Duodenal mucosa (tissue), 2 donors: ENCODE measurements around the gene CEP83.
"Not testable (repeated sequence)": the region's sequence is repeated elsewhere in the genome, so short reads cannot be mapped to it uniquely, and the experiment has no call there.

Experiments used
- H3K27ac ChIP-seq: one replicate; pipeline ENCODE4 v1.7.0; 2013; ENCODE audit warnings: low read depth, low read length
- H3K27me3 ChIP-seq, 2 donors: one replicate each; pipeline ENCODE4 v1.7.0; 2013; ENCODE audit warnings: low read length in 2 of 2, control low read depth in 1 of 2; ENCODE audit not compliant: insufficient read depth in 2 of 2, control insufficient read depth in 1 of 2
- H3K36me3 ChIP-seq, 2 donors: one replicate each; pipeline ENCODE4 v1.7.0; 2013; ENCODE audit warnings: low read length in 2 of 2, control low read depth in 1 of 2; ENCODE audit not compliant: insufficient read depth in 2 of 2, control insufficient read depth in 1 of 2
- H3K4me1 ChIP-seq, 2 donors: one replicate each; pipeline ENCODE4 v1.7.0; 2013; ENCODE audit warnings: low read length in 2 of 2, control low read depth in 1 of 2; ENCODE audit not compliant: insufficient read depth in 2 of 2, control insufficient read depth in 1 of 2
- H3K4me3 ChIP-seq, 2 donors: one replicate each; pipeline ENCODE4 v1.7.0; 2013; ENCODE audit warnings: low read length in 2 of 2, low read depth in 1 of 2
- H3K9ac ChIP-seq, 2 donors: one replicate each; pipeline ENCODE4 v1.7.0; 2013; ENCODE audit warnings: low read length in 2 of 2, low read depth in 1 of 2
- H3K9me3 ChIP-seq, 2 donors: one replicate each; pipeline ENCODE4 v1.7.0; 2013; ENCODE audit warnings: low read length in 2 of 2, control low read depth in 1 of 2; ENCODE audit not compliant: control insufficient read depth in 1 of 2

Gene CEP83

DNA sequence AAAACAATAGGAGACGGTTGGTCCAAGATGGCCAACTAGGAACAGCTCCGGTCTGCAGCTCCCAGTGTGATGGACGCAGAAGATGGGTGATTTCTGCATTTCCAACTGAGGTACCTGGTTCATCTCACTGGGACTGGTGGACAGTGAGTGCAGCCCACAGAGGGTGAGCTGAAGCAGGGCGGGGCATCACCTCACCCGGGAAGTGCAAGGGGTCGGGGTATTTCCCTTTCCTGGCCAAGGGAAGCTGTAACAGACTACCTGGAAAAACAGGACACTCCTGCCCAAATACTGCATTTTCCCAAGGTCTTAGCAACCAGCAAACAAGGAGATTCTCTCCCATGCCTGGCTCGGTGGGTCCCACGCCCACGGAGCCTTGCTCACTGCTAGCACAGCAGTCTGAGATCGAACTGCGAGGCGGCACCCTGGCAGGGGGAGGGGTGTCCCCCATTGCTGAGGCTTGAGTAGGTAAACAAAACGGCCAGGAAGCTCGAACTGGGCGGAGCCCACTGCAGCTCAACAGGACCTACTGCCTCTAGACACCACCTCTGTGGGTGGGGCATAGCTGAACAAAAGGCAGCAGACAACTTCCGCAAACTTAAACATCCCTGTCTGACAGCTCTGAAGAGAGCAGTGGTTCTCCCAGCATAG, 70.1 kb downstream of the CEP83 start:
- not testable (repeated sequence) for H3K4me1 ChIP-seq, H3K9me3 ChIP-seq, H3K27ac ChIP-seq, H3K9ac ChIP-seq, H3K4me3 ChIP-seq, H3K27me3 ChIP-seq
- peaks cover 6 to 12% of the 10 kb centered on the region in 2 donors for H3K36me3 ChIP-seq

DNA sequence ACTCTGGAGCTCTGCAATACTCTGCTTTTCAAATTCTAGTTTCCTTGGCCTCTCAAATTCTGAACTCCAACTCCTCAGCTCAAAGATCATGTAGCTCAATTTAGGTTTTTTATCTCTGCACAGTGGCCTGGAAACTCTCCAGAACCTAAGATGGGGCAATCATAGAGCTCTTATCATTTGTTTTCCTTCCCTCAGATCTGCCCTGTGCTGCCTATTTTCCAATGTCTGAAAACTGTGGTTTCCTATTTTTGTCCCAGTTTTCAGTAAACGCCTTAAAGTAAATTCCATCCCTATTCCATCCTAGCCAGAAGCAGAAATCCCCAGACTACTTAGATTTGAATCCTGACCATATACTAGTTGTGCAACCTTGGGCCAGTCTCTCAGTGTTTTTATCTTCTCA, 73.2 kb downstream of the CEP83 start:
- Histone ChIP-seq H3K27ac (no peak overlapping the region), H3K27me3 (no peaks in the 10 kb centered on the region), H3K4me1 (no peaks in the 10 kb centered on the region), H3K36me3 (peaks cover 6 to 14% of the 10 kb centered on the region in 2 donors), H3K4me3 (no peak overlapping the region), H3K9me3 (peaks cover 8 to 14% of the 10 kb centered on the region in 2 donors), H3K9ac (no peak overlapping the region)

DNA sequence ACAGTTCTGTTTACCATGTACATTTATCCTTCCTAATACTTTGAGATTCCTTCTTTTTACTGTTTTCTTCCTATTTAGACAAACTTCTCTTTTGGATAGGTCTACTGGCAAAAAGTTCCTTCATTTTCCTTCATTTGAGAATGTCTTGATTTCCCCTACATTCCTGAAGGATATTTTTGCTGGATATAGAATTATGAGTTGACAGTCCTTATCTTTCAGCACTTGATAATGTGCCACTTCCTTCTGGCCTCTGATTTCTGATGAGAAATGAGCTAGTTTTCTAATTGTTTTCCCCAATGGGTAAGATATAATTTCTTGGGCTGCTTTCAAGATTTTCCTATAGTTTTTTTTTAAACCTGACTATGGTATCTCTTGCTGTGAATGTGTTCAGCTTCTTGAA, 75.6 kb downstream of the CEP83 start:
- Histone ChIP-seq H3K9ac (no peak overlapping the region), H3K36me3 (peaks cover 6 to 14% of the 10 kb centered on the region in 2 donors), H3K4me3 (no peak overlapping the region), H3K4me1 (no peaks in the 10 kb centered on the region), H3K27me3 (no peaks in the 10 kb centered on the region), H3K9me3 (peaks cover 8 to 14% of the 10 kb centered on the region in 2 donors), H3K27ac (no peak overlapping the region)

DNA sequence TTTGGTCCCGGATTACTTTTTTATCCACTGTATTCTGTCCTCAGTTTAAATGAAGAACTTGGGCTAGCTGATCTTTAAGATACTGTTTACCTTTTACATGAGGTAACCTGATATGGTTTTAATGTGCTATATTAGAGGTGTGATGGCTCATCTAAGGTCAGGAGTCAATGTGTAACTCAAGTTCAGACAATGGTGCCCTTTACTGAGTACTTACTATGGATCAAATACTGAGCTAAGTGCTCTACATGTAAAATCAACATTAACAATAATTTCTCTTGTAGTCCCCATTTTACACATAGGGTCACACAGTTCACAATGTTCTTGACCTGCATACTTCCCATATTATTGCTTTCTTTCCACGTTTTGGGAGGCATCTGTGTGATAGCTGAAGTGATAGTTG, 79.2 kb downstream of the CEP83 start:
- Histone ChIP-seq H3K27ac (no peak overlapping the region), H3K27me3 (no peaks in the 10 kb centered on the region), H3K4me1 (no peaks in the 10 kb centered on the region), H3K9ac (no peak overlapping the region), H3K36me3 (peaks cover 6 to 14% of the 10 kb centered on the region in 2 donors), H3K4me3 (no peak overlapping the region), H3K9me3 (peaks cover 8 to 14% of the 10 kb centered on the region in 2 donors)

DNA sequence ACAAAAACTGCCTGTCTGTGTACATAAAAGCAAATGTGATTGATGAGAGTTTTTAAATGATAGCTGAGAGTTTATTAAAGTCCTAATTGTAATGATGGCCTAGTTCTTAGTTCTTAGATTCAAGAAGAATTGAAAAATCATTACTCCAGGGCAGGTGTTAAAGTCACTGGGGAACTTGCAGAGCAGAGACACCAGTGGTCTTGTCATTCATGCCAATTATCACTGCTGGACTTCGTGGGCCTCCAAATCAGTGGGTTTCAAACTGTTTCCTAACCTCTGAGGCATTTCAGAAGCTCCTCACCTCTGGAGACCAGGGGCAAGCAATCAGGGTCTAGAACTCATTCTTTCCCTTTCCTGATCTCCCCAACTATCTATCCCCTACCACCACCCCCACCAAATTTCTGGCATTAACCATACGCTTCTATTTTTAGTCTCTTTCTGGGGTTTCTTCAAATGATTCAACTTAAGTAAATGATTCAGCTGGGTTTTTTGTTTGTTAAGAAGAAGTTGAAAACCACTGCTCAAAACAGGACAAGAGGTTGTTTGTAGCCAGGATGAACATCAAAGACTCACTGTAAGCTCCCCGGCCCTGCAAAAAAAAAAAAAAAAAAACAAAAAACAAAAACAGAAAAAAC, 80.1 kb downstream of the CEP83 start:
- H3K9ac ChIP-seq: no peak overlapping the region
- H3K4me1 ChIP-seq: no peaks in the 10 kb centered on the region
- no peak overlapping the region for H3K27ac ChIP-seq
- H3K9me3 ChIP-seq: peaks cover 4 to 7% of the 10 kb centered on the region in 2 donors
- peaks cover 0 to 4% of the 10 kb centered on the region in 2 donors for H3K36me3 ChIP-seq
- no peaks in the 10 kb centered on the region for H3K27me3 ChIP-seq
- H3K4me3 ChIP-seq: no peak overlapping the region

DNA sequence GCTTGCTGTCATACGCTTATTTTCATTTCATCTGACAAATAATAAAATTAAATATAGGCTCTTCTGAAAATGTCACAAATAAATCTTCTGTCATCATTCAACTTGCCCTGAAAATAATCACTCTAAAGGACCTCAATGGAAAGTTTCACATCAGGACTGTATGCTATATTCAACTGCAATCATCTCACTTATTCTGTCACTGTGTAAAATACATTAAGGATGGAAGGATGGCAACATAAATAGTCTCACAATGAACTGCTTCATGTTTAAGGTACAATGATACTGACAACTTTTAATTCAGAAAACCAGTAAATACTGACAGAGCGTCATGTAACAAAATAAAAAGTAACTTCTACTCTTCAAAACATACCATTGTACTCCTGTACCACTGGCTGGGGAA, 82.1 kb downstream of the CEP83 start:
- H3K36me3 ChIP-seq: peaks cover 0 to 3% of the 10 kb centered on the region in 2 donors
- H3K9ac ChIP-seq: no peak overlapping the region
- H3K4me1 ChIP-seq: no peaks in the 10 kb centered on the region
- no peaks in the 10 kb centered on the region for H3K9me3 ChIP-seq
- no peak overlapping the region for H3K4me3 ChIP-seq
- H3K27ac ChIP-seq: no peak overlapping the region
- H3K27me3 ChIP-seq: no peaks in the 10 kb centered on the region

DNA sequence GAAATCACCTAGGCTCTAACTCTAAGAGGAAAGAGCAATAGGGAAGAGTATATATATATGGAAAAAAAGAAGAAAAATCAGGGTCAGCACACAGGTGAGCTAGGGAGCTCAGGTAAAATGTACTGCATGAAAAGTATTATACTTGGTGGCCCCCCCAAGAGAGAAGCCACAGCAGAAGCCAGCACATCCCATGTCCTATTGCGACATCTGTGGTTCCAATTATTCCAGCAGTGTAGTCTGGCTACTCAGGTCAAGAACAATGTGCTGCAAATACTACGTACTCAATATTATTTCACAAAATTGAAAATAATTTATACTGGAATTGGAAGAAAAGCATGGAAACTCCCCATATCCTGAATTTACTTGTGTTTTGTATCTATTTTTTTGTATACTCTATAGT, 85.5 kb downstream of the CEP83 start:
- Histone ChIP-seq H3K4me3 (no peak overlapping the region), H3K9me3 (no peaks in the 10 kb centered on the region), H3K9ac (no peak overlapping the region), H3K4me1 (no peaks in the 10 kb centered on the region), H3K27ac (no peak overlapping the region), H3K27me3 (no peaks in the 10 kb centered on the region), H3K36me3 (peaks cover 0 to 3% of the 10 kb centered on the region in 2 donors)

DNA sequence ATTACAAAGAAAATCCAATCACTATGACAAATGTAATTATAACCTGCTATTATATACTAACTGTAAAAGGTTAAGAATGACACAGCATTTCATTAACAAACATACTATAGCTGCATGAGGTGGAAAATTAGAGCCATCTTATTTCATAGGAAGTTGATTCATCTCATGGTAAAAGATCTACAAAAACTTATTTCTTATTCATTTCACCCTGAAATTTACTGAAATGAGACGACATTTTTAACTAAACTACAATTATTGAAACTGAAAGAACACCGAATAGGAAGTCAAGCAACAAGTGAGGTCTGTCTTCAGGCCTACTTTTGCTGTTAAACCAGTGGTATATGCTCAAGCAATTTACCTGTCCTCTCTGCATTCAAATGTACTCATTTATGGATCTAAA, 87.2 kb downstream of the CEP83 start:
- Histone ChIP-seq H3K4me1 (no peaks in the 10 kb centered on the region), H3K9me3 (no peaks in the 10 kb centered on the region), H3K4me3 (no peak overlapping the region), H3K27ac (no peak overlapping the region), H3K9ac (no peak overlapping the region), H3K36me3 (no peaks in the 10 kb centered on the region), H3K27me3 (no peaks in the 10 kb centered on the region)

DNA sequence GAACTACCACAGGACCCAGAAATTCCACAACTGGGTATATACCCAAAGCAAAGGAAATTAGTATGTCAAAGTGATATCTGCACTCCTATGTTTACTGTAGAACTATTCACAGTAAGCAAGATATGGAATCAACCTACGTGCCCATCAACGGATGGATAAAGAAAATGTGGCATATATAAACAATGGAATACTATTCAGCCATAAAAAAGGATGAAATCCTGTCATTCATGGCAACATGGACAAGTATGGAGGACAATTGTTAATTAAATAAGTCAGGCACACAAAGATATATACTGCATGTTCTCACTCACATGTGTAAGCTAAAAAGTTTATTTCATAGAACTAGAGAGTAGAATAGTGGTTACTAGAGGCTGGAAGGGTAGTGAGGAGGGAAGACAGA, 97.0 kb downstream of the CEP83 start:
- Histone ChIP-seq H3K4me3 (no peak overlapping the region), H3K9ac (no peak overlapping the region), H3K27ac (no peak overlapping the region), H3K36me3 (peaks cover 2 to 5% of the 10 kb centered on the region in 2 donors), H3K9me3 (peaks cover 3 to 18% of the 10 kb centered on the region in 2 donors), H3K27me3 (no peaks in the 10 kb centered on the region), H3K4me1 (no peaks in the 10 kb centered on the region)

DNA sequence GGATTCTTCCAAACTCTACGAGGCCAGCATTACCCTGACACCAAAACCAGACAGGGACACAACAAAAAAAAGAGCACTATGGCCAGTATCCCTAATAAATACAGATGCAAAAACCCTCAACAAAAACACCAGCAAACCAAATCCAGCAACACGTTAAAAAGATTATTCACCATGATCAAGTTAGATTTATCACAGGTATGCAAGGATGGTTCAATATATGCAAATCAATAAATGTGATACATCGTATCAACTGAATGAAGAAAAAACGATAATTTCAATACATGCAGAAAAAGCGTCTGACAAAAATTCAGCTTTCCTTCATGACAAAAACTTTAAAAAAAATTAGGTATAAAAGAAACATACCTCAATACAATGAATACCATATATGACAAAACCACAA, 99.9 kb downstream of the CEP83 start:
- Histone ChIP-seq H3K4me1 (no peaks in the 10 kb centered on the region), H3K9ac (no peak overlapping the region), H3K9me3 (peaks cover 3 to 18% of the 10 kb centered on the region in 2 donors), H3K4me3 (no peak overlapping the region), H3K27ac (no peak overlapping the region), H3K36me3 (peaks cover 0 to 5% of the 10 kb centered on the region in 2 donors), H3K27me3 (no peaks in the 10 kb centered on the region)
